Measurements from ENCODE around the gene SERPINB6. TPM values are rescaled to one million over a fixed set of nuclear protein-coding genes. Genes with fewer than 3 reads are reported as not detected.

The SERPINB6 gene
- total RNA-seq, 1 experiment from 2014 or later = 39.0 TPM

GRCh38 chr6:2947445-2947844 is 23.9 kb downstream of the SERPINB6 start:
- no peak overlapping the region for H3K4me3 Mint-ChIP-seq
- H3K14ac ChIP-seq (ENCODE audit: insufficient read depth, low read length) = no peak overlapping the region
- no peaks in the 10 kb centered on the region for H3K27me3 ChIP-seq (ENCODE audit: insufficient read depth, low read length)
- H3K23ac ChIP-seq (ENCODE audit: insufficient read length, low read depth, low read length) = no peak overlapping the region
- H3K56ac ChIP-seq (ENCODE audit: insufficient read length, low read depth, low read length) = no peak overlapping the region
- no peak for DNase-seq
- TF ChIP-seq CTCF (conservative IDR thresholded peaks at IDR 0.05) = no peak
- peaks cover 4 to 21% (median 9%) of the 10 kb centered on the region in 3 experiments; a peak in 5 of 7 replicates for H3K36me3 Mint-ChIP-seq (ENCODE audit: insufficient read depth in 1 of 3, low read depth in 3 of 3)
- no peaks in the 10 kb centered on the region for H3K23me2 ChIP-seq (ENCODE audit: insufficient read length, low read depth, low read length, poor library complexity, severe bottlenecking)
- no peak overlapping the region for H2BK20ac ChIP-seq (ENCODE audit: low read depth, low read length, poor library complexity, severe bottlenecking)
- peaks cover 34 to 39% of the 10 kb centered on the region in 2 experiments for H3K4me1 Mint-ChIP-seq
- H2AFZ ChIP-seq (ENCODE audit: low read length) = no peak overlapping the region
- H3T11ph ChIP-seq (ENCODE audit: low read length) = no peak overlapping the region
- H3K9me3 ChIP-seq (ENCODE audit: control insufficient read depth, low read depth, low read length) = no peaks in the 10 kb centered on the region
- H4K91ac ChIP-seq (ENCODE audit: insufficient read length, low read depth, low read length) = no peak overlapping the region
- H3K79me2 ChIP-seq (ENCODE audit: insufficient read depth, low read length) = no peaks in the 10 kb centered on the region
- H4K20me1 ChIP-seq (ENCODE audit: control insufficient read depth, insufficient read depth, insufficient read length) = no peaks in the 10 kb centered on the region
- H3K18ac ChIP-seq (ENCODE audit: insufficient read length, low read depth, low read length) = no peak overlapping the region
- WGBS (ENCODE audit: extremely low coverage, insufficient read length, low lambda C conversion rate) = no CpG with 5 or more reads among the region's 7 CpGs
- H3K27me3 Mint-ChIP-seq (ENCODE audit: low read depth) = no peaks in the 10 kb centered on the region
- H3K4me2 ChIP-seq (ENCODE audit: insufficient read depth, insufficient read length, low read length) = no peak overlapping the region
- no peak overlapping the region for H4K8ac ChIP-seq (replicated peaks; ENCODE audit: insufficient read length, low read depth, low read length)
- no peak overlapping the region for H2BK5ac ChIP-seq (ENCODE audit: insufficient read length, low read length)
- H3K27ac Mint-ChIP-seq = no peak overlapping the region; a peak in 1 of 7 replicates
- H2BK12ac ChIP-seq (ENCODE audit: insufficient read length, low read depth, low read length) = no peak overlapping the region
- no peaks in the 10 kb centered on the region for H3K79me1 ChIP-seq (ENCODE audit: insufficient read depth, low read depth, low read length, poor library complexity, severe bottlenecking)
- H3K4ac ChIP-seq (ENCODE audit: low read depth, low read length) = no peak overlapping the region
- H3K9ac ChIP-seq (ENCODE audit: extremely low read depth, insufficient read length, low read length) = no peak overlapping the region
- no peaks in the 10 kb centered on the region; the same call in 1 of the 2 replicates for H3K4me1 ChIP-seq (ENCODE audit: insufficient read depth, low read length)
- no peak overlapping the region for H3K27ac ChIP-seq (ENCODE audit: insufficient read length, low read depth, low read length)
- H2BK120ac ChIP-seq (ENCODE audit: low read depth, low read length, poor library complexity, severe bottlenecking) = no peak overlapping the region
- H2BK15ac ChIP-seq (ENCODE audit: low read depth, low read length) = no peak overlapping the region
- H3K9me3 Mint-ChIP-seq = no peaks in the 10 kb centered on the region
- H4K5ac ChIP-seq (ENCODE audit: insufficient read length, low read depth, low read length) = no peak overlapping the region
- H2AK5ac ChIP-seq (ENCODE audit: insufficient read length, low read length) = no peak overlapping the region

Measured in H9 (cell line).